NCI-H187 treated with DMSO at 0.1 percent for 48 hours (cell line): ENCODE measurements around the gene SOCS6.
"Not testable (repeated sequence)": the region's sequence is repeated elsewhere in the genome, so short reads cannot be mapped to it uniquely, and the experiment has no call there.

ENCODE experiments used
- DNase-seq: peaks from one replicate; lab custom pipeline; 2025; lab: John Stamatoyannopoulos, UW

Gene SOCS6

DNA sequence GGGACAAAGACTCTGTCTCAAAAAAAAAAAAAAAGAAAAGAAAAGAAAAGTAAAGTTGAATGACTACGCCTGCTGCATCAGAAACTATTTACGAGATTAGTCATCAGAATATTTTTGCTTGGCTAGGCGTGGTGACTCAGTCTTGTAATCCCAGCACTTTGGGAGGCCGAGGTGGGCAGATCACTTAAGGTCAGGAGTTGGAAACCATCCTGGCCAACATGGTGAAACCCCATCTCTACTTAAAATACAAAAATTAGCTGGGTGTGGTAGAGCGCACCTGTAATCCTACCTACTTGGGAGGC lies 69.2 kb downstream of the SOCS6 start:
- DNase-seq = not testable (repeated sequence)

DNA sequence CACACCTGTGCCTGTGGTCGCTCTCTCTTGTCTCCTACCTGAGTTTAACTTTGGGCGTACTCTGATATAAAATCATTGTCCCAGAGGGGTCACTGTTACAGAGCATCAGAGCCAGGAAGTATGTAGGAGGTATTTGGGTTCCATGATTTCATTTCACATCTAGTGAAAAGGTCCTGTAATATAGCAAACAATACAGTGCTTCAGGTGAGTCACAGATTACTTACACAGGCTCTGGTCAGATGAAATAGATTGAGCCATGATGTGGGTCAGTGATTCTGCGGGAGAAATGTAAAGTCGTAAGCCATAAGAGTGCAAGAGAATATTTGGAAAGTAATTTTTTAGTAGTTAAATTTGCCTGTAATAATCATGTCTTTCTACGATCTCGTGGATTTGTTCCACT lies 70.2 kb downstream of the SOCS6 start:
- DNase-seq = no peak

DNA sequence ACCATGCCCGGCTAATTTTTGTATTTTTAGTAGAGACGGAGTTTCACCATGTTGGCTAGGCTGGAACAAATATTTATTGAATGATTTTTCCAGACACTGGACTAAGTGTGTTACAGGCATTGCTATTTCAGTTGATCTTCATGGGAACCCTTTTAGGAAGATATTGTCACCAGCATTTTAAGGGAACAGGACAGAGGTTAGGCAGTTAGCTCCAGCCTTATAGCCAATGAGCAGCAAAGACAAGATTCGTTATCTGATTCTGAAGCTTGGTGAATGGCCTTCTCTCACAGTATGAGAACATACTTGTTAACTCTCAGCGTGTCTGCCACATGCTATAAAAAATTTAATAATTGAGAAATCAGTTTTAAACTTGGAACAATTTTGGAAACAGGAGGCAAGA lies 73.4 kb downstream of the SOCS6 start:
- no peak for DNase-seq

DNA sequence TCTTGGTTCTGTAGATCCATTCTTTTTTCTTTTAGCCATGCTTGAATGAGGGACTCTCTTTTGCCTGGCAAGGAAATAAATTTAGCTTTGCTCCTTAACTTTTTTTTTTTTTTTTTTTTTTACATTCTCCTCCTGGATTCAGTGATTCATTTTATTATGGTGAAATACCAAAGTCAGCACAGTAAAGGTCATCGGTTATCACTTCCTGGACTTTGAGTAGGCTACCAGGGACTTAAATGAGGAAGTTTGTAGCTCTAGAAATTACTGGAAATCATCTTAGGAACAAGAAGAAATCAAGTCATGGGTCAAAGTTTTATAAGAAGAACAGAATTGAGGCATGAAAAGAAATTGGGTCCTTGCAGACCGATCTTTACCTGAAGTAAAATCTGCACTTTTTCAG lies 75.0 kb downstream of the SOCS6 start:
- DNase-seq = no peak

DNA sequence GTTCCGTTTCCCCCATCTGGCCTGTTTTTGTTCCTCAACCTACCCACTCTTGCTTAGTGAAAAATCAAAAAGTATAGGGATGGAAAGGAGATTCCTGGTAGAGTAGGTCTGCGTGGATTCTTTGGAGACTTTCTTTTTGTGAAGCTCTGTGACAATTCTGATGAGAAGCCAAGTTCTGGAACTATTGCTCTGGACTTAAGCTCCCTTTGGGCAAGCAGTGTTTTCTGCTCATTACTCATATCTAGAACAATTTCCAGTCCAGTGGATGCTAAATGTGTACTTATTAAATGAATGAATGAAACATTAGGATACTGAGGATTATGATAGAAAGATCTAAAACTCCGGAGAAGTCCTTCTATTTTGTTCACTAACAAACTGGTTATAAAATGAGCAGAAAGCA lies 76.5 kb downstream of the SOCS6 start:
- DNase-seq = no peak

DNA sequence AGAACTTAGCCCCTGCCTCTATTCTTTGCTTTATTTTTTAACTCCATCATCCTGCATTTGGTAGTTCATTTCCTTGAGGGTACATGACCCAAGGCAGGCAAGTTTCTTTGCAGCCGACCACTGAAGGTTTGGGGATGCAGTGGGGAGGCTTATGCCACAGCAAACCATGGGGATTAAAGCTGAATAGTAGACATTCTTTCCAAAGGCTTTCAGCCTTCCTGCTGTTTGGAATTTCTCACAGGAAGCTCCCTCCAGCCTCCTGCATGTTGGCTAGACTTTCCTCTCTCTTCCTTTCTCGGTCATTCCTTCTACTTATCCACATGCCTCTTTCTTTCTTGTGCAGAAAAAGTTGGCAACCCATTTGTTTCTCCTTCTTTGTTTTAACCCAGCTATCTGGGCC lies 77.3 kb downstream of the SOCS6 start:
- no peak for DNase-seq

DNA sequence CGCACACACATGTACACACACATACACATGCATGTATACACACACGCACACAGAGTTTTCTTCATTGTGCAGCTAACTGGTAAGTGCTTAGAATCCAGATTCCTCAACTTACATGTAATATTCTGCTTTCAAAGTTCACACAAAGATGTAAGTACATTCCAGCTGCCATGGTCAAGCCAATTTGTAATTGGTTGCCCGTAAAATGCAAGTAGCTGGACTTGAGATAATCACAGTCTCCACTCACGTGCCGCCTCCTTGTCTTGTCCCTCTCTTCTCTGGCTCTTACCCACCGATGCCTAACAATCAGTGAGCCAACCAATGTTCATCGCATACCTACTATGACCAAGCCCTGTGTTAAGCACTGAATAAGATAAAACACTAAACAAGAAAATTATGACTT lies 77.8 kb downstream of the SOCS6 start:
- DNase-seq = no peak

DNA sequence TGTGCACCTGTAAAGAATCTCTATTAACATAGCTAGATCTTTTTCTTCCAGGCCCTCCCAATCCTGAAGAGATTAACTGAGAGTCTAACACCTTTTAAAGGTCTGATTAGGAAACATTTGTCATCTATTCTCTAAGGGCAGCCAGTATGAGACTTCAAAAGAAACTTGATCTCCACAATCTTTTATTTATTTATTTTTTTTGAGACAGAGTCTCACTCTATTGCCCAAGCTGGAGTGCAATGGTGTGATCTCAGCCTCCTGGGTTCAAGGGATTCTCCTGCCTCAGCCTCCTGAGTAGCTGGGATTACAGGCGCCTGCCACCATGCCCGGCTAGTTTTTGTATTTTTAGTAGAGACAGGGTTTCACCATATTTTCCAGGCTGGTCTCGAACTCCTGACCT lies 78.5 kb downstream of the SOCS6 start:
- not testable (repeated sequence) for DNase-seq

DNA sequence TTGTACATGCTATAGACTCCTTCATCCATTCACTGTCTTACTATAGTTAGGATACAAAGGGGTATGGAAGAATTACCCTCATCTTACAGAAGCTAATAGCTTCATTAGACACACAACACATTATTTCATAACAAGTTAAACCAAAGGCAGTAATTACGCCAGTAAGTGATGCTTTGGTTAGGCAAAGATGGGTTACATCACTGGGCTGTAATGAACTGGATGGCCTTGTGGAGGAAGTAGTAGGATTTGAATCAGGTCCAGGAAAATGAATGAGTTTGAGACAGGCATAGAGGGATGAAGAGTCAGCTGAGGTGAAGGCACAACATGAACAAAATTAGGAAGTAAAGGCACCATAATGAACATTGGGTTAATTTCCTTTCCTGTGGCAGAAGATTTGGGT lies 80.1 kb downstream of the SOCS6 start:
- DNase-seq = no peak

DNA sequence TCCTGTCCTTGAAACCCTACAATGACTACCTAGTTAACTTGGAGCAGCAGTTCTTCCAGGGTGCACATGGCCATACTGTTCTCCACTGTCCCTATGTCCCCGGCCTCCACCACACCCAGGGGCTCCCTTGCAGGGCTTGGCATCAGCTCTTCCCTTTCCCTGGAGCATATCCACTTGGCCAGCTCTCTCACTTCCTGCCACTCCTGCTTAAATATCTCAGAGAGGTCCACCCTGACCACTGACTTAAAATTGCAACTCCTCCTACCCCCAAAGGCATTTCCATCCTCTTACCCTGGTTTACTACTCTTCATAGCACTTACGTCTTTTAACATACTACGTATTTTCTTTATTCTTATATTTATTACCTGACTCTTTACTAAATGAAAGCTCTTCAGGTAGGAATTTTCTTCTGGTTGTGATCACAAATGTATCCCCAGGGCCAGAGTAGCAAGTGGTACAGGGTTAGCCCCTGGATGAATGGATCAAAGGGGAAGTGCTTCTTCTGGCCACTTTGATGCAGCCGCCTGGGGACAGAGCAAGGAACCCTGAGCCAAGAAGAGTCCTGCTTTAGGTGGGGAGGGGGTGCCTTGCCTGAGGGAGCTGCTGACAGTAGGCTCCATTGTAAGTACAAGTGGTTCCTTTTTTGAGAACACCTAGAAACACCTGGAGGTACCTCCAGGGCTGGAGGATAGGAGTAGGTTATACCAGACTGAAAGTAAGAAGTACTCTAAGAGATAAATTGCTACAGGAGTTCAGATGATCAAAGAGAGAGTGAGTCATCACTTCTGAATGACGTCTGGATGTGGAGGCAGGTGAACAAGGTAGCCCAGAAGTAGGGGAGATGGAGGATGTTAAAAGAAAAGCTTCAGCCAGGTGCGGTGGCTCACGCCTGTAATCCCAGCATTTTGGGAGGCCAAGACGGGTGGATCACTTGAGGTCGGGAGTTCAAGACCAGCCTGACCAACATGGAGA lies 82.2 kb downstream of the SOCS6 start:
- no peak for DNase-seq

DNA sequence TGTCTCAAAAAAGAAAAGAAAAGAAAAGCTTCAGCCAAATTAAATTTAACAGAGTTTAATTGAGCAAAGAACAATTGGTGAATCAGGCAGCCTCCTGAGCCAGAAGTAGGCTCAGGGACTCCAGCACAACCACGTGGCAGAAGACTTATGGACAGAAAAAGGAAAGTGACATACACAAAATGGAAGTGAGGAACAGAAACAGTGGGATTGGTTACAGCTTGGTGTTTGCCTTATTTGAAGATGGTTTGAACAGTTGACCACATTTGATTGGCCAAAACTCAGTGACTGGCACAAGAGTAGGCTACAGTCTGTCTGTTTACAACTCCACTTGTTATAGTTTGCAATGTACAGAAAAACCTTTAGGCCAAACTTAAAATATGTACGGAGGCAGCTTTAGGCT lies 83.1 kb downstream of the SOCS6 start:
- no peak for DNase-seq

DNA sequence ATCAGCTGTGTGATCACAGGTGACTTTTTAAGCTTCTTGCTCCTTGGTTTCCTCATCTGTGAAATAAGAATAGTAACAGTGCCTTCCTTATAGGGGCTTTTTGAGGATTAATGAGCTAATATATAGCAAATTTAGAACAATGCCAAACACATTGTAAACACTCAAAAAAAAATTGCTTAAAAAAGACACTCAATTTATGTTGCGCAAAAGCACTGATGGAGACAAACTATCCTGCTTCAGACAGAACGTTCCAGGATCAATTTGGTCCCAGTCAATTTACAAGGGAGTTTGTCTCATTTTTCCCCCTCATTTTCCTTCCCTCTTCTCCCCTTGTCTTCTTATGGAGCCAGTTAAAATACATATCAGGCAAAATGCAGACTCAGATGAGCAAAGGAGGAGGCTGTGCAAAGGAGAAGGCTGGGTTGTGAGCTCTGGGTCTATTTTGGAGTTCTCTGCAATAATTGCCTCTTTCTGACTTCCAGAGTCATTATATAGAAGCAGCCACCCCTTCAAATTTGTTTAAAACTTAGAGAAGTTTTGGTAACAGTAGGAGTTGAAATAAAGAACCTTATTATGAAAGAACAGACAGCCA lies 83.7 kb downstream of the SOCS6 start:
- no peak for DNase-seq

DNA sequence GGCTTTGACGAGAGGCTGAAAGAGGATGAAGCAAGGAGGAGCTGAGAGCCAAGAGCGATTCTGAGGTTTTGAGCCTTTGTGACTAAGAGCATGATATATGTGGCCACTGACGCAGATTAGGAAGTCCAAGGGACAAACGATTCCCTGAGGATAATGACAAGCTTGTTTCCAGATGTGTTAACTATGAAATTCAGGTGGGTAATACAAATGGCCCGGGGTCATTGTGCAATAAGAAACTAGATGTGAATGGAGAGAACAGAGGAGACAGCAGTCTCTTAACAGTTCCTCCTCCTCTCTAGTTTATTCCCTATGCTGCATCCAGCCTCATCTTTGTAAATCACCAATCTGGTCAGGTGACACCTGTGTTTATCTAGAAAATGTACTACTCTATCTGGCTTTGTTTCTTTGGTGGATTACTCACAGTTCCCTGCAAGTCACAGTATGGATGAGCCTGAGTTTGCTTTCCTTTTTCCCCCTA lies 84.2 kb downstream of the SOCS6 start:
- no peak for DNase-seq

DNA sequence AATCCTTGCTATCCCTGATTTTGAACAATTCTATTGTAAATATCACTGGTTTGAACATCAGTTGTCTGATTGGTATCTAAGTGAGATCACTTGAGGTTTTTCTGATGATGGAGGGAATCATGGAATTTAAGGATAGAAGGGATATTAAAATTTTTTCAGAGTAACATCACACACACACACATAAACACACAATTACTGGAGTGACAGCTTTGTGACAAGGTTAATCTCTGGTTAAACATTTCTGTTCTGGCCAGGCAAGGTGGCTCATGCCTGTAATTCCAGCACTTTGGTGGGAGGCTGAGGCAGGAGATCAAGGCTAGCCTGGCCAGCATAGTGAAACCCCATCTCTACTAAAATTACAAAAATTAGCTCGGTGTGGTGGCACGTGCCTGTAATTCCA lies 85.3 kb downstream of the SOCS6 start:
- no peak for DNase-seq

DNA sequence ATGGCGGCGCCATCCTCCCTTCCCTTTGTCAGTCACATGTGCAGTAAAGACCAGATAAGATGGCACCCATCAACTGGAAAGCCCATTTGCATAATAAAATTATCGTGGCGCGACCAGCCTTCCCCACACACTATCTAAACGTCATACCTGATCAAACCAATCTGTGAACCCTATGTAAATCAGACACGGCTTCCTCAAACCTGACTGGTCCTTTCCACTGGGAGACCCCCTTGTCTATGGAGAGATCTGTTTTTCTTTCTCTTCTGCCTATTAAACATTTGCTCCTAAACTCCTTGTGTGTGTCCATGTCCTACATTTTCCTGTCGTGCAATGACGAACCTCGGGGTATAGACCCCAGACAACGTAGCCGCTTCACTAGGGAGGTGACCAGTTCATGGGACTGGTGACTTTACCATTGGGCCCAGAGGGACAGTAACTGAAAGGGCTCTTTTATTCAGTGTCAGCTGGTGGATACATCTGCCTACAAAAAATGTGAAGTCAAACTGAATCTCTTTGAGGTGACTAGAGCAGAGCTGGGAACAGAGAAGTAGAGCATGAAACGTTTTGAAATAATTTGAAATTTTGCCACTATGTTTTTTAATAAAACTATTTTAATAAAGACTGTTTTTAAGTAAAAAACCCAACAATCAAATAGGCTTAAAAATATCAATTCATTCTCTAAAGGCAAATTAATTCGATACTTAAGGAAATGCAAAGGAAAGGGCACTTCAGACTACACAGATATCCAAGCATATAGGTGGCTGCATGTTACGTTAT lies 87.5 kb downstream of the SOCS6 start:
- DNase-seq = no peak

DNA sequence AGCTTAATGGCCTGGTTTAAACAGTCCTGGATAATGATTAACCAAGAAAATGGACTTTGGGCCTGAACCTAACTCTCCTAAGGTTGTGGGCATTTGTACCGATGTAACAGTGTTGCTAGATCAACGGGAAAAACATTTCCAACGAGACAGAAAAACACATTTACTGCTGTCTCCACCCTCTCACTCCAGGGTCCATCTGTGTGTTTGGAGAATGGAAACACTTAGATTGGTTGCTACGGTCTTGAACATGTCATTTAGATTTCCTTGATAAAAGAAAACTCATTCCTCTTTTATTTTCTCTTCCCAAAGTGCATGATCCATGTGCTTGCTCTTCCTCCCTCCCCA lies 88.0 kb downstream of the SOCS6 start:
- DNase-seq = no peak

DNA sequence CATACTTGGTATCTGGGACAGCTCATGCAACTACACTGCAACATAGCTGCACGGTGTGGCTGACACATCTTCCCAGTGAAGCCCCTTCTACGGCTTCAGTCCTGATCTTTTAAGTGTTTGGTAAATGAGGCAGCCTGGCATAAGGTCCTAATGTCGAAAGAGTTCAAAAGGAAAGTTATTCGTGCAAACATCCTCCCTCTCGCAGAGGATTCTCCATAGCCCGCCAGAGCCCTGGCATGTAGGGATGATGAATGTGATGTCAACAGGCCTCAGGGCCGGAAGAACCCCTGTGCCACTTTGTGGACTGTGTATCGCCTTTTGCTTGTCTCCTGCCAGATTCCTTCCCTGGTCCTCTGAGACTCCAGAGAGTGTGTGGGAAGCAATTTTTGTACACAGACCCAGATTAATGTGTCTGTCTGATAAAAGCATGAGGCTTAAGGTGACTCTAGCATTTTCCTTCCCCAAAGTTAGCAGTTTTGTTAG lies 88.5 kb downstream of the SOCS6 start:
- no peak for DNase-seq

DNA sequence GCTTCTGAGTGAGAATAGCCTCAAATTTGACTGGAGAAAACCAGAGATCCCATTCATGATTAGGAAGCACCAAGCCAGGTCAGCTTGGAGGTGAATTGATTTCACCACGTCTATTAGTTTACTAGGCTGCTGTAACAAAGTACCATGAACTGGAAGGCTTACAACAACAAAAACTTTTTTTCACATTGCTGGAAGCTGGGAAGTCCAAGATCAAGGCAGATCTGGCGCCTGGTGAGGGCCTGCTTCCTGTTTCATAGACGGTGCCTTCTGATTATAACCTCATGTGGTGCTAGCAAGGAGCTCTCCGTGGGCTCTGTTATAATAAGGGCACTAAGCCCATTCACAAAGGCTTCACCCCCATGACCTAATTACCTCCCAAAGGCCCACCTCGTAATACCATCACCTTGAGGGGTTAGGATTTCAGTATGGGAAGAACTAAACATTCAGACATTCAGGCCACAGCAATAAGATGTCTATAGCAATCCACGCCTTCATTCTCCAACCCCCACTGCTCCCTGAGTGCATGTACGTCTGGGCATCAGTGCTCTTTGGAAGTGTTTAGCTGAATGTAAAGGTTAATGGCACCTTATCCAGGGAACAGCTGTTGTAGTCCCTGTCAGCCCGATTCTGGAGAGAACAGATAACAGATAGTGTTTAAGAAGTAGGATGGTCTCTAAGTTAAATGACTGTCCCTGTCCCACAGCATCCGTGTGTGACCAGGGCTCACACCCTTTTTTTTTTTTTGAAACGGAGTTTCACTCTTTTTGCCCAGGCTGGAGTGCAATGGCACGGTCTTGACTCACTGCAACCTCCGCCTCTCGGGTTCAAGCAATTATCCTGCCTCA lies 89.2 kb downstream of the SOCS6 start:
- DNase-seq = no peak
